Neural cell (in vitro differentiated cells): ENCODE measurements around the gene RAB11FIP2.

Experiments
- CTCF ChIP-seq: fragments of 450-650 bp; IDR thresholded peaks from 2 replicates; pipeline ENCODE4 v1.5.1; 2014; ENCODE audit warnings: antibody characterized with exemption, mild to moderate bottlenecking, moderate library complexity; ENCODE audit not compliant: poor library complexity, severe bottlenecking
- EP300 ChIP-seq: fragments of 450-650 bp; conservative IDR thresholded peaks from 2 replicates; pipeline ENCODE4 v1.6.1; 2014; ENCODE audit warnings: antibody characterized with exemption, mild to moderate bottlenecking, moderate library complexity; ENCODE audit not compliant: poor library complexity, severe bottlenecking
- EZH2 ChIP-seq: fragments of 200-600, 300-800 bp; shearing (Covaris generic), sonication (generic); IDR thresholded peaks from 2 replicates; pipeline ENCODE4 v1.6.1; 2014; ENCODE audit warnings: antibody characterized with exemption, low read length, borderline replicate concordance, mild to moderate bottlenecking; ENCODE audit not compliant: insufficient read depth, poor library complexity, severe bottlenecking
- POLR2AphosphoS5 ChIP-seq: IDR thresholded peaks from 2 replicates; pipeline ENCODE4 v1.6.1; 2012
- RAD21 ChIP-seq: fragments of 450-650 bp; conservative IDR thresholded peaks from 2 replicates; pipeline ENCODE4 v1.6.1; 2014; ENCODE audit warnings: antibody characterized with exemption, mild to moderate bottlenecking, moderate library complexity
- SMC3 ChIP-seq: fragments of 450-650 bp; conservative IDR thresholded peaks from 2 replicates; pipeline ENCODE4 v1.6.1; 2014; ENCODE audit warnings: antibody characterized with exemption, mild to moderate bottlenecking, moderate library complexity; ENCODE audit not compliant: poor library complexity
- TAF1 ChIP-seq: IDR thresholded peaks from 2 replicates; pipeline ENCODE4 v1.6.1; 2012; ENCODE audit warnings: low read depth

GRCh38 chr10:118062798-118063238 is 16.1 kb upstream of the RAB11FIP2 start:
- no peak for TF ChIP-seq POLR2AphosphoS5
- TF ChIP-seq EP300 = no peak
- TF ChIP-seq TAF1 = no peak
- TF ChIP-seq CTCF = no peak
- TF ChIP-seq SMC3 = no peak
- TF ChIP-seq RAD21 = no peak
- TF ChIP-seq EZH2 = no peak
